Upper lobe of right lung (tissue), 1 donor: ENCODE measurements around the gene NTRK1. TPM values are rescaled to one million over a fixed set of nuclear protein-coding genes. Genes with fewer than 3 reads are reported as not detected.

Experiments used
- ATAC-seq: fragments of 200-7000 bp; cut with Tn5 transposase; one replicate; pipeline ENCODE4 v1.9.1; 2020; ENCODE audit warnings: mild to moderate bottlenecking, moderate library complexity
- DNase-seq: peaks from one replicate; pipeline ENCODE4 v3.0.0-alpha.2; 2020
- H3K27ac ChIP-seq: fragments of 200-600 bp; one replicate; pipeline ENCODE4 v1.8.0; 2022
- H3K27me3 ChIP-seq: fragments of 200-600 bp; one replicate; pipeline ENCODE4 v1.8.0; 2022; ENCODE audit warnings: mild to moderate bottlenecking
- H3K36me3 ChIP-seq: fragments of 200-600 bp; one replicate; pipeline ENCODE4 v1.8.0; 2022
- H3K4me1 ChIP-seq: fragments of 200-600 bp; one replicate; pipeline ENCODE4 v1.8.0; 2022
- H3K4me3 ChIP-seq: fragments of 200-600 bp; one replicate; pipeline ENCODE4 v1.8.0; 2022; ENCODE audit warnings: mild to moderate bottlenecking
- H3K9me3 ChIP-seq: fragments of 200-600 bp; one replicate; pipeline ENCODE4 v1.8.0; 2022
- intact Hi-C: fragments of 100-400 bp; cut with DNase I; formaldehyde crosslinking; loops from one replicate; pipeline ENCODE4 v1.11.0; 2022
- long read RNA-seq: library from polyadenylated mRNA; unstranded; transcript quantifications from one replicate; pipeline ENCODE4 v2.0.0, GENCODE V29; 2021
- total RNA-seq: library from RNA; stranded (reverse); fragmentation: NEBNext Ultra II Directional; extraction: Animal tissue kit (Norgen Biotek cat#: 25700); gene quantifications from one replicate; pipeline ENCODE4 v1.2.1, GENCODE V29; 2021
- TF ChIP-seq, protein P1 (sequence below): fragments of 200-600 bp; IDR thresholded peaks from one replicate; pipeline ENCODE4 v1.8.0; 2022; ENCODE audit warnings: antibody characterized with exemption
- donor health status: DM: no; HTN: yes; CAD: no; lungs with severe emphysema.

Gene NTRK1
- total RNA-seq: 1.2 TPM
- long read RNA-seq, partial matches to known transcripts: 2 of 3 reads
- long read RNA-seq, other reads (novel, unspliced or antisense): 1 of 3 reads

DNA sequence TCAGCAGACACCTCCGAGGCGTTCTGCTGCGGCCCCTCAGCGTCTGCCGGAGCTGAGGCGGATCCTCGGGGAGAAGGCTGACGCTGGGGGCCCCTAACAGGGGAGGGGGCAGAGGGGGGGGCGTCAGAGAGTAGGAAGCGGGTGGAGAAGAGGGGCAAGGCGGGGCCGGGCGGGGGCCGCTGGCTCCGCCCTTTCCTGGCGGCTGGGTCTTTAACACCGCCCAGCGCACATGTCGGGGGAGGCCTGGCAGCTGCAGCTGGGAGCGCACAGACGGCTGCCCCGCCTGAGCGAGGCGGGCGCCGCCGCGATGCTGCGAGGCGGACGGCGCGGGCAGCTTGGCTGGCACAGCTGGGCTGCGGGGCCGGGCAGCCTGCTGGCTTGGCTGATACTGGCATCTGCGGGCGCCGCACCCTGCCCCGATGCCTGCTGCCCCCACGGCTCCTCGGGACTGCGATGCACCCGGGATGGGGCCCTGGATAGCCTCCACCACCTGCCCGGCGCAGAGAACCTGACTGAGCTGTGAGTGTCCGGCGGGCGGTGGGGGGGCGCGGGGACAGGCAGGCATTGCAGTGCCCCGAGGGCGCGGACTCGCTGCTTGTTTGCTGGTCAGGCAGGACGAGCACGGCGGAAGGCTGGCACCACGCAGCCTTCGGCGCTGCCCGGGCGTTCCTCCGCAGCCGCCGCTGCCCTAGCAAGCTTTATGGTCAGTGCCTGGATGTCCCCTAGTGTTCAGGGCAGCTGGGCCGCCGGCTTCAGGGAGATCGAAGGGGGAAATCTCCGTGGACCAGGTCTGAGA lies at the start of gene NTRK1:
NTRK1 (plus strand) TSS at position 238 of the 796 bp plus-strand sequence; CDS start at position 308, 70 bp downstream.
- TF ChIP-seq, protein P1, sequence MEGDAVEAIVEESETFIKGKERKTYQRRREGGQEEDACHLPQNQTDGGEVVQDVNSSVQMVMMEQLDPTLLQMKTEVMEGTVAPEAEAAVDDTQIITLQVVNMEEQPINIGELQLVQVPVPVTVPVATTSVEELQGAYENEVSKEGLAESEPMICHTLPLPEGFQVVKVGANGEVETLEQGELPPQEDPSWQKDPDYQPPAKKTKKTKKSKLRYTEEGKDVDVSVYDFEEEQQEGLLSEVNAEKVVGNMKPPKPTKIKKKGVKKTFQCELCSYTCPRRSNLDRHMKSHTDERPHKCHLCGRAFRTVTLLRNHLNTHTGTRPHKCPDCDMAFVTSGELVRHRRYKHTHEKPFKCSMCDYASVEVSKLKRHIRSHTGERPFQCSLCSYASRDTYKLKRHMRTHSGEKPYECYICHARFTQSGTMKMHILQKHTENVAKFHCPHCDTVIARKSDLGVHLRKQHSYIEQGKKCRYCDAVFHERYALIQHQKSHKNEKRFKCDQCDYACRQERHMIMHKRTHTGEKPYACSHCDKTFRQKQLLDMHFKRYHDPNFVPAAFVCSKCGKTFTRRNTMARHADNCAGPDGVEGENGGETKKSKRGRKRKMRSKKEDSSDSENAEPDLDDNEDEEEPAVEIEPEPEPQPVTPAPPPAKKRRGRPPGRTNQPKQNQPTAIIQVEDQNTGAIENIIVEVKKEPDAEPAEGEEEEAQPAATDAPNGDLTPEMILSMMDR: no peak
- Histone ChIP-seq H3K36me3 (no peaks in the 10 kb centered on the region), H3K4me3 (peak within 1 kb of the TSS; percentile 30), H3K4me1 (peaks cover 26% of the 10 kb centered on the region), H3K27me3 (peaks cover 81% of the 10 kb centered on the region), H3K27ac (no peak within 1 kb of the TSS), H3K9me3 (no peaks in the 10 kb centered on the region)
- peak; percentile 21 for ATAC-seq
- intact Hi-C loops: no loop called here
- no peak for DNase-seq

- Histone ChIP-seq H3K9me3 (no peaks in the 10 kb centered on the region), H3K27ac (no peak overlapping the region), H3K27me3 (no peaks in the 10 kb centered on the region), H3K4me1 (peaks cover 20% of the 10 kb centered on the region), H3K36me3 (no peaks in the 10 kb centered on the region), H3K4me3 (no peak overlapping the region)
- intact Hi-C loops: no loop called here
- ATAC-seq (no peak), DNase-seq (no peak)
- TF ChIP-seq, protein P1: no peak
Measured at GRCh38 chr1:156811168-156811567, 49.5 kb upstream of the NTRK1 start.

DNA sequence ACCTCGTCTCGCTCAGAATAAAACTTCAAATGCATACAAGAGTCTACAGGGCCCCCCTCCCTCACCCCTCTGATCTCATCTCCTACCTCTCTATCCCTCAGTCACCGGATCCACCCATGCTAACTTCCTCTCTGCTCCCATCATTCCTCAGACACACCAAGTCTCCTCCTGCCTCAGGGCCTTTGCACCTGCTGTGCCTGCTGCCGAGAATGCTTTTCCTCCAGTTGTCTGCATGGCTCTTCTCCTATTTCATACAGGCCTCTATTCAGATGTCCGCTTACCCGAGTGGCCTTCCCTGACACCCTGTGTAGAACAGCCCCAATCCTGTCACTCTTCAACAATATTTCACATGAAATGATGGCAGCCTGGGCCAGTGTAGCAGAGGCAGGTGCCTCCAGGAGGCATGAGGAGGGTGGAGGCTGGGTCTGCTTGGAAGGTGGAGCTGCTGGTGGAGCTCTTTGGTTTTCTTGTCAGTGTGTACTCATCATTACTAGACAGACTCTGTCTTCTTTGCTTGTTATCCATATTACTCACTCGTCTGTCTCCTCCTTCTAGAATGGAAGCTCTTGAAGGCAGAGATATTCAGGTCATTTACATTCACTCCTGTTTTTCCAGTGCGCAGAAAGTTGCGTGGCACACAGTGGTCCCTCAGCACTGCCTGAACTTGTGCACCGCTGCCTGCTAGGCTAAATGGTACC lies 48.2 kb upstream of the NTRK1 start:
- Histone ChIP-seq H3K4me3 (no peak overlapping the region), H3K27me3 (no peaks in the 10 kb centered on the region), H3K4me1 (peaks cover 20% of the 10 kb centered on the region), H3K27ac (no peak overlapping the region), H3K36me3 (no peaks in the 10 kb centered on the region), H3K9me3 (no peaks in the 10 kb centered on the region)
- ATAC-seq (no peak), DNase-seq (no peak)
- intact Hi-C loops: no loop called here
- TF ChIP-seq, protein P1: no peak

GRCh38 chr1:156813298-156813697 lies 47.4 kb upstream of the NTRK1 start:
- intact Hi-C loops: no loop called here
- TF ChIP-seq, protein P1: no peak
- DNase-seq (no peak), ATAC-seq (no peak)
- Histone ChIP-seq H3K27ac (no peak overlapping the region), H3K9me3 (no peaks in the 10 kb centered on the region), H3K36me3 (no peaks in the 10 kb centered on the region), H3K4me3 (peak overlapping the region; percentile 52), H3K27me3 (no peaks in the 10 kb centered on the region), H3K4me1 (peaks cover 20% of the 10 kb centered on the region)

DNA sequence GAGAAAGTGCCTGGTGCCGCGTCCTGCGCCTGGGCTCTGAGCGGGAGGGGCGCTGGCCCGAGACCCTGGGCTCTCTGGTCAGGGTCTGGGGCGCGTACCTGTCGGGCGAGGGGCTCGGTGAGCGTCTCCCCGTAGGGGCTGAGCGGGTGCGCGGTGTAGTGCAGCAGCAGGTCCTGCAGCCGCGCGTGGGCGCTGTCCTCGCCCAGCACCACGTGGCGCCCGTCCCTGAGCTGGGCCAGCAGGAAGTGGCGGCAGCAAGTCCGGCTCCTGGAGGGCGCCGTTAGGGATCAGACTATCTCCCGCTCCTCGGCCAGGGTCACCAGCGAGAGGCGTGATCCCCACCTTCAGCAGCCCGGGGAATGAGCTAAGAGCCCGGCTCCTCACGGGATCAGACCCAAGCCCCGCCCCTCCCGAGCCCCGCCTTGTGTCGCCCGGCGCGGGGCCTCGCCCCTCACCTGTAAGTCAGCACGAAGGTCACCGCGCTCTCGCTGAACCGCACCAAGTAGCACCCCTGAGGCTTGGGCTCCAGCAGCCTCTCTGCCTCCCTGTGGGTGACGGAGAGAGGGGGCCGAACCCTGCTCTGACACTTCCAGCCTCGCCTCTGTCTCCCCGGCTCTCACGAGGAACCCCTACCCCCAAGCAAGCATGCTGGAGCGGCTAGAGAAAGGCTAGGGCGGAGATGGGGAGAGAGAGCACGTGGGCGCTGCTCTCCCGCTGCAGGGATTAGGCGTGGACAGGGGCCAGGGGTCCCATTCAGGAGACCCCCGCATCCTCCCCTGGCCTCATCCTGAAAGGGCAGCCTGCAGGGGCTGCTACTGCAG lies 46.7 kb upstream of the NTRK1 start:
- no peaks in the 10 kb centered on the region for H3K9me3 ChIP-seq
- H3K27ac ChIP-seq: peak overlapping the region; percentile 51
- peaks cover 20% of the 10 kb centered on the region for H3K4me1 ChIP-seq
- peak overlapping the region; percentile 52 for H3K4me3 ChIP-seq
- TF ChIP-seq, protein P1: peak; percentile 65
- no peaks in the 10 kb centered on the region for H3K27me3 ChIP-seq
- no peaks in the 10 kb centered on the region for H3K36me3 ChIP-seq
- intact Hi-C loops: no loop called here
- peak; percentile 88 for ATAC-seq
- peak; percentile 86 for DNase-seq
